ENCODE results near the gene ARHGEF12. TPM values are rescaled to one million over a fixed set of nuclear protein-coding genes. Genes with fewer than 3 reads are reported as not detected.

ARHGEF12 gene
- total and polyA plus RNA-seq, 10 of the 15 experiments (the other 5 are each of a cell fraction or from before 2014, with no cell fraction given), result 2.7 to 40.8 (median 20.9) TPM

DNA sequence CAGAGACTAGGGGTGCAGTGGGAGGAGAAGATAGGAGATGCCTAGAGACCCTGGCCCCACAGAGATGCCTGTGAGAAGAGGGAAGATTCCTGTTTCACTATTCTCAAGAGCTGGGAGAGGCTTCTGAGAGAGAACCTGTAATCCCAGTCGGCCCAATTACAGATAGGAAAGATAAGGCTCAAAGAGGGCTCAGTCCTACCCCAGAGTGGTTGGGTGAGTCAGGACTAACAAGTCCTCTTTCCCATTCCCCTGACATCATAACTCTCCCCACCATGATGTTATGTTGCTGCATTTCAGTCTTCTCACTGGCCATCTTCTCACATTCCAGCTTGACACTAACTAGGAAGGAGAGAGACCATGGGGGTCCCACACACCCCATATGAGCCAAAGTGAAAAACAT, 17.9 kb downstream of the ARHGEF12 start (continued):
- no peak for TF ChIP-seq E4F1 (IDR thresholded peaks at IDR 0.05; ENCODE audit: borderline replicate concordance, partially characterized antibody)
- no peak for TF ChIP-seq ZBED1 (IDR thresholded peaks at IDR 0.05; ENCODE audit: borderline replicate concordance)
- no peak for TF ChIP-seq SMAD5 (IDR thresholded peaks at IDR 0.05; ENCODE audit: low read depth)
- TF ChIP-seq IKZF2 (IDR thresholded peaks at IDR 0.05), result no peak
- no peak for TF ChIP-seq NBN (IDR thresholded peaks at IDR 0.05)
- no peak for TF ChIP-seq STAT1 (conservative IDR thresholded peaks at IDR 0.05)

DNA sequence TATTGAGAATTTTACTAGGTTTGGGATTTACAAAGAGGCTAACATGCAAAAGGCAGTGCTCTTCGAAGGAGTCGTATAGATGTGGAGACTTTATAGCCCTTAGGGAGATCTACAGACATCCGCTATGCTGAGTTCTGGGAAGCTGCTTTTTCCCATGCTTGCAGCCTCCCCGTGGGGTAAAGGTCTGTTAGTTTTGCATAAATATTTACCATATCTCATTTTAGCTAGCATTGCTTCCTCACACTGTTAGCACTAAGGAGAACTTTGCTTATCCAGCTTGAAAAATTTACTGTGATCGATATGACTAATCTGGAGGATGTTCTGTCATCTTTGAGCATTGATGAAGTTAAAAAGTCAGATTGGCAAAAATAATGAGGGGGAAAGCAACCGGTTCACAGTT, 18.6 kb downstream of the ARHGEF12 start:
- Histone ChIP-seq H3K27me3 (replicated peaks in 1 of 2; ENCODE audit: control insufficient read depth in 2 of 2, insufficient read depth in 2 of 2, low read length in 1 of 2) (no peaks in the 10 kb centered on the region), H2AFZ (ENCODE audit: control insufficient read depth, low read depth, low read length) (no peak overlapping the region), H3K36me3 (ENCODE audit: control insufficient read depth in 2 of 2, insufficient read depth in 2 of 2, low read length in 1 of 2) (no peaks in the 10 kb centered on the region; a peak in 3 of 4 replicates), H3K9me3 (replicated peaks; ENCODE audit: control insufficient read depth, insufficient read depth, low read length) (no peaks in the 10 kb centered on the region), H3K9ac (ENCODE audit: control insufficient read depth, insufficient read depth, low read length) (no peak overlapping the region), H4K20me1 (ENCODE audit: control insufficient read depth, insufficient read depth) (no peaks in the 10 kb centered on the region), H3K79me2 (ENCODE audit: control insufficient read depth, insufficient read depth, low read length) (peaks cover 2% of the 10 kb centered on the region; the same call in 1 of the 2 replicates), H3K4me1 (ENCODE audit: control insufficient read depth, insufficient read depth, low read length) (no peaks in the 10 kb centered on the region), H3K27ac (ENCODE audit: control insufficient read depth, insufficient read depth) (no peak overlapping the region), H3K4me2 (ENCODE audit: control insufficient read depth, insufficient read depth) (no peak overlapping the region), H3K4me3 (no peak overlapping the region)
- ChIA-PET POLR2A (interaction anchor here (1.1 kb wide), 1 partner anchor 45 kb away, joined by 5 read pairs; no protein-coding TSS in a partner anchor), RAD21 (ENCODE audit: unreplicated experiment) (interaction anchor here (0.9 kb wide), 1 partner anchor 46 kb away, joined by 3 read pairs; no protein-coding TSS in a partner anchor), CTCF (interaction anchor here (0.9 to 1.6 kb wide), 4 partner anchors 10 to 20 kb away, joined by 3 to 6 read pairs (median 4); no protein-coding TSS in a partner anchor), SMC1A (ENCODE audit: uncharacterized antibody, unreplicated experiment) (interaction anchor here (1.0 to 1.6 kb wide), 5 partner anchors 9 to 78 kb away, joined by 3 to 8 read pairs (median 3); no protein-coding TSS in a partner anchor)
- ATAC-seq (no peak), FAIRE-seq (no peak), DNase-seq (ENCODE audit: low read depth, low spot score) (no peak)
- no TSS peak for BruUV-seq (replicated peaks)
- in situ Hi-C loops (cut with MboI), result no loop called here
- TF ChIP-seq TCF12 (IDR thresholded peaks at IDR 0.05; ENCODE audit: low read depth, low read length), result no peak
- no peak for TF ChIP-seq FOS (IDR thresholded peaks at IDR 0.05; ENCODE audit: borderline replicate concordance, extremely low read depth, insufficient read length)
- TF ChIP-seq RUNX3 (IDR thresholded peaks at IDR 0.05; ENCODE audit: low read length), result no peak
- no peak for TF ChIP-seq ZZZ3 (IDR thresholded peaks at IDR 0.05; ENCODE audit: control insufficient read depth, insufficient read length, low read depth)
- TF ChIP-seq YY1 (IDR thresholded peaks at IDR 0.05; ENCODE audit: low read depth, low read length), result no peak
- TF ChIP-seq WRNIP1 (IDR thresholded peaks at IDR 0.05; ENCODE audit: borderline replicate concordance, low read depth, low read length), result no peak
- TF ChIP-seq CHD1 (IDR thresholded peaks at IDR 0.05; ENCODE audit: low read depth, low read length), result no peak
- TF ChIP-seq, protein P1, sequence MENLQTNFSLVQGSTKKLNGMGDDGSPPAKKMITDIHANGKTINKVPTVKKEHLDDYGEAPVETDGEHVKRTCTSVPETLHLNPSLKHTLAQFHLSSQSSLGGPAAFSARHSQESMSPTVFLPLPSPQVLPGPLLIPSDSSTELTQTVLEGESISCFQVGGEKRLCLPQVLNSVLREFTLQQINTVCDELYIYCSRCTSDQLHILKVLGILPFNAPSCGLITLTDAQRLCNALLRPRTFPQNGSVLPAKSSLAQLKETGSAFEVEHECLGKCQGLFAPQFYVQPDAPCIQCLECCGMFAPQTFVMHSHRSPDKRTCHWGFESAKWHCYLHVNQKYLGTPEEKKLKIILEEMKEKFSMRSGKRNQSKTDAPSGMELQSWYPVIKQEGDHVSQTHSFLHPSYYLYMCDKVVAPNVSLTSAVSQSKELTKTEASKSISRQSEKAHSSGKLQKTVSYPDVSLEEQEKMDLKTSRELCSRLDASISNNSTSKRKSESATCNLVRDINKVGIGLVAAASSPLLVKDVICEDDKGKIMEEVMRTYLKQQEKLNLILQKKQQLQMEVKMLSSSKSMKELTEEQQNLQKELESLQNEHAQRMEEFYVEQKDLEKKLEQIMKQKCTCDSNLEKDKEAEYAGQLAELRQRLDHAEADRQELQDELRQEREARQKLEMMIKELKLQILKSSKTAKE (IDR thresholded peaks at IDR 0.05; ENCODE audit: low read depth, poor library complexity, severe bottlenecking), result no peak
- no peak for TF ChIP-seq SIX5 (IDR thresholded peaks at IDR 0.05; ENCODE audit: low read depth, low read length, severe bottlenecking)
- no peak for TF ChIP-seq SRF (IDR thresholded peaks at IDR 0.05; ENCODE audit: low read depth in 2 of 2, low read length in 2 of 2)
- no peak for TF ChIP-seq CBFB (IDR thresholded peaks at IDR 0.05; ENCODE audit: low read depth)
- WGBS (ENCODE audit: insufficient coverage, insufficient replicate concordance, low lambda C conversion rate, missing lambda C conversion rate), result 33% methylated on average over 6 of the region's 6 CpGs
- intact Hi-C loops (cut with micrococcal nuclease; ENCODE audit: unreplicated experiment), result no loop called here
